HG02759 (cell line): Measurements from ENCODE around the gene TRIB2.
"Not testable (repeated sequence)": the region's sequence is repeated elsewhere in the genome, so short reads cannot be mapped to it uniquely, and the experiment has no call there.

Experiments used
- ATAC-seq: cut with Tn5 transposase; IDR thresholded peaks from one replicate; pipeline ENCODE4 v1.9.1; 2021; ENCODE audit warnings: mild to moderate bottlenecking, moderate library complexity; ENCODE audit not compliant: unreplicated experiment

The TRIB2 gene

DNA sequence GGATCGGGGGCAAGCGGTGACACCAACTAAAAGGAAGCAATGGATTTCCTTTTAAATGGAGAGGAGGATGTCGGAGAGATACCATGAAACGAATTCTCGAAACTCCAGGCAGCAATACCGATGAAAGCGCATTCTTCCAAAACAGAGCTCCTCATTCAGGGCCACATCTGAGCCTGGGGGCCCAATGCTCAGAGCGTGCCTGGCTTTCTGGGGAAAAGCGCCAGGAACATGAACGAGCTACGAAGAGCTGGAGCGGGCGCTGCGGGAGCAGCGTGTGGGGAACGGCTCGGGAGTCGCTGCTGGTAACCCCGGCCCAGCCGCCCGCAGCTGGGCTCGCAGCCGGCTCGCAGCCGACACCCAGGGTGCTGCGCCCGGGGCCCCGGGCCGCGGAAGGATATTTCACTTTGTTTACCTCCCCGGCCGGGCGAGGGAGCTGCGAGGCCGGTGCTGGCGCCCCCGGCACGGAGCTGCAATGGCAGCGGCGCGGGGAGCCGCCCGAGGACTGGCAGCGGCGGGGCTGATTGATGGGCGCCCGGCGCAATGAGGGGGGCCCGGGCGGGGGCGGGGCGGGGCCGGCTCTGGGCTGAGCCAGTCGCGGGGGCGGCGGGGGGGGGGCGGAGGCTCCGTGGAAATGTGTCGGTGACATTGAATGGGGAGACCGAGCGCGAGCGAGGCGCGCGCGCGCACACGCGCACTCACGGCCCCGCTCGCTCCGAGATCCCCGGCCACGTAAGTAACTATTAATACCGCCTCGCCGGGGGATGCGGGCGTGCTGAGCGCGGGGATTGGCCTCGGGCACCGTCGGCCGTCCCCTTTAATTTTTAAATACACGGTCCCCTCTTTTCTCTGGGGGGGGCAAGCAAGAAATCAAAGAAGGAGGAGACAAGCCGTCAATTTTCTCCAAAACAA lies at the start of gene TRIB2:
Gene TRIB2 (plus strand): TSS at position 655 of the 909 bp plus-strand sequence. CDS start 1,372 bp downstream, outside the sequence.
- ATAC-seq, result peak; percentile 76

DNA sequence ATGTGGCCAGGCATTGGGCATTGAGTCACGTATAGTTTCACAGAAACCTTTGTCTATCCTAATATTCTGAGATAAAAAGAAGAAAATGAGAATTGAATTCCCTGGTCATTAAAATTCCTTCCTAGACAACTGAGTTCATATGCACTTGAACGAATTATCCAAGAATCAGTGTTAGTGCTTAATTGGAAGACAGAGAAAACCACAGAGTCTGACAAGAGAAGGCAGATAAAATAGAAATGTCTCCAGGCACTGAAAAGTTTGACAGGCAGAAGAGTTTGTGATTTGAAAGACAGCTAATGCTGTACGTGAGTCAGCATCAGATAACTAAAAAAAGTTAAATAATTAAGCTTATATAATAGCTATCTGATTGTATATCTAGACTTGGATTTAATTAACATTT lies 47.7 kb upstream of the TRIB2 start:
- ATAC-seq, result no peak

DNA sequence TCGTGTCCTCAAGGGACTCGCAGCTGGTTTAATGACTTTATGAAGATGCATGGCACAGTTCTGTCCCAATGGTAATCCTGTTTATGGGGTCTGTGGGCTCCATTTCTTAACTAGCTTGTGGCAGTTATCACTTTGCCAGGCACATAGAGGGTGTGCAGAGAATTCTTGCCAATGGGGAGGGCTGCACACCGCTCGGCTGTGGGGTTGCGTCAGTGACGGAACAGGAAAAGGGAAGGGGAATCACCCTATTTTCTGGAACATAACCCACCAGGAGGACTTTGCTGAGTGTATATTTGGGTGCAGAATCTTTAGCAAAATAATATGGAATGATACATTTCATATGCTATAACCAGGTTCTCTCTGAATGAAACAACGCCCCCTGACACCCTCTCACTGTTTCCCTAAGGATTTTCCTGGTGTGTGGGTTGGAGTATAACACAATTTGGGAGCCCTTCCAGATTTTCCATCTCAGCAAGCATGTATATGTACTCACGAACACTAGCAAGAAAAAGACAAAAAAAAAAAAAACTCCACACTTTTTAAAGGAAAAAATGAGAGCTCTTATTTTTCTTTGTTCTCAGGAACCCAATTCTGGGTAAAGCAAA lies 43.9 kb upstream of the TRIB2 start:
- ATAC-seq, result no peak

DNA sequence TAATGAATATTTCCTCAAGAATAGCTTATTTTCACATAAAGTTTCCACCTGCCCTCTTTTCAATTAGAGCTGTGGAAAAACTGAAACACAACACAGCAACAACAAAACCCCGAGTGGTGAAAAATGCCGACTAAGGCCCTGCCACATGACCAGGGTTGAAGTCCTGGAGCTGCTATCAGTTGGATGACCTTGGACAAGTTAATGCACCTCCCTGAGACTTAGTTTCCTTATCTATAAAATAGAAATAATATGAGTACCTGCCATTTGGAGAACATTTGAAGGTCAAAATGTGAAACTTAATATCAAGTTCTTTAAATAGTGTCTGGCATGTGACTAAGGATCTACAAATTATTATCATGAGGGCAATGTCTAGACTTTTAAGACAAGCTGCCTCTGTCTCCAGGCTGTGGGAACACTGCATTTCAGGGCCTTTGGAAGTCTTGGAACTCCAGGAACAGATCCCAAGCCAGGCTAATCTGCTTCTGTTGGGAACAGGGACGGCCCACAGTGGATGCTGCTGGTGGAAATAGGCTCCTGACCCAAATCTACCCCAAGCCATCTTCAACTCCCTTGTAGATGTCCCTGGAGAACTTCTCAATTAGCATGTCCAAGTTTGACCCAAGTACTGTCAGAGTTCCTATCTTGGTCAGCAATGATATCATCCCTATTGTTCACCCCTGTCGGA lies 42.0 kb upstream of the TRIB2 start:
- ATAC-seq, result no peak

DNA sequence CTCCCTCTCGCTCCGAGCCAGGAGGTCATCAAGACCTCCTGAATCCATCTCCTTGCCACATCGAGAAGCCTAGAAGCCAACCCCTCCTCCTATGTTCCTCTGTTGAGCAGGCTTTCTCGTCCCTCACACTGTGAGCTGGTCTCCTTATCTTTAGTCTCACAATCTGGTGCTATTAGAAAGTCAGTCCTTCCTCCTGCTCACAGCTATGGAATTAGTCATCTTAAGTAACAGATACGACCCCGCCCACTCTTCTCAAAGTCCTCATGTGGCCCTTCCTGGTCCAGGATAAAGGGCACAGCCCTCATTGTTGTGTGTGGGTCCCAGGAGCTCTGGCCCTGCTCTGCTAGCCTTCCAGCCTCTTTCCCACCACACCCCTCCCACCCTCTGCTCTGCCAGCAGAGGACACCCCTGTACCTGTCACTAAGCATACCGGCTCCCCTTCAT lies 41.4 kb upstream of the TRIB2 start:
- ATAC-seq, result no peak

DNA sequence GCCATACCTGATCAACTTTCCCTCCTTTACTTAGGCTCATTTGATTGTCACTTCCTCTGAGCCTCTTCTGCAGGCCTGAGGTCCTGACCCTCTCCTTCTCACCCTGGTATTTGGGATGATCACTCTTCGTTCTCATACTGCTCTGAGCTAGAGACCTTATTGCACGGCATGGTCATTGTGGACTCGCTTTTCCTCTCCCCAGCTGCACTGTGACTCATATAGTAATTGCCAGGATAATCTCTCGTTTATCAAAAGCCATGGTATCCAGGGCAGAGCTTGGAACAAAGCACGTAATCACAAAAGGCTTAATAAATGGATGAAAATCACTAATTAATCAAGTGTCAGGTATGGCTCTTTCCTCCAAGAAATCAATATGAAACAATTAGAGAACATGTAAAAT lies 40.9 kb upstream of the TRIB2 start:
- ATAC-seq, result no peak

DNA sequence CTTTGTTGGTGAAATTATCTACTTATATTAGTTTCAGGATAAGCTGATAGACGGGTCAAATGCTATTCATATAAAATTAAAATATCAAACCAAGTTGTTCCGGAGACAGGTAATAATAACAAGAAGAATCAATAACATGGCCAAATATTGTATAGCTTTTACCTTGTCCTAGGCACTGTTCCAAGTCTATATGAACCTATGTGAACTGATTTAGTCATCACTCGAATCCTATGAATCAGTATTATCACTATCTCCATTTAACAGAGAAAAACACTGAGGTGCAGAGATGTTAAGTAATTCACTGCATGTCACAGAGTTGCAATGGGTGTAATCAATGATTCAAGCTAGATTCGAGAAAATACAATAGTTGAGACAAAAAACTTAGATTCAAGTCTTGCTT lies 40.0 kb upstream of the TRIB2 start:
- no peak for ATAC-seq

DNA sequence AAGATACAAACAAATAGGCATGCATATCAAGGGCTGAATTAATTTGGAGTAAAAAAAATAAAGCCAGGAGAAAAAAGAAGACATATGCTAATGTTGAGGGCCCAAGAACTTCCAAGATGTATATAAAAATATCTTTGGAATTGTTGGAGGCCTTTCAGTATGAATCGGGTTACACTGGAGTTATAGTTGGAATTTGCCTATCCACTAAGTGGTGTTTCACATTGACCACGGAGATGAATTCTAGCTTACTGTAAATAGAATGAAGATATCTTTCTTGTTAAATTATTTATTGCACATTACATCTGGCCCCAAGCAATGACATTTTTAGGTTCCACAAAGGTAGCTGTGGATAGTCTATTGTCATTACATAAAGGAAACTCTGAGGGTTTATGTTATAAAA lies 38.5 kb upstream of the TRIB2 start:
- no peak for ATAC-seq

DNA sequence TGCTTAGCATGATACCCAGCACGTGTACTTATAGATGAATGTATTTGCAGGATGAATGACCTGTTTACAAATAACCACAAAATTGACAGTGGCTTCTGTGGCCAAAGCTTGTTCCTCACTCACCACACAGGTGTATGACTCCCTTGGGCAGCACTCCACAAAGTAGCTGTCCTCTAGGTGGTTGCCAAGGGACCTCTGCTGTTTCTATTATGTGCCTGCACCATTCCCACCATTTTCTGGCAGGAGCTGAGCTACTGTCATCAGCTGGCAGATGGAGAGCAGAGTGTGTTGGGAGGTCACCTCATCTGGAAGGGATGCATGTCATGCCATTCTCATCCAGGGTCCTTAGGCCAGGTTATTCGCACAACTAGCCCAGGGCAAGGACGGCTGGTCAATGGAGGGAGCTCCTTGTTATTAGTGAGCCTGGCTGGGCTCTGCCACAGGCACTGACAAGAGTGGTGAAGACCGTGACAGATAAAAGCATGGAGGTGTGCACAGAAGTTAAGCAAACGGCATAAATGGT lies 37.1 kb upstream of the TRIB2 start:
- no peak for ATAC-seq

DNA sequence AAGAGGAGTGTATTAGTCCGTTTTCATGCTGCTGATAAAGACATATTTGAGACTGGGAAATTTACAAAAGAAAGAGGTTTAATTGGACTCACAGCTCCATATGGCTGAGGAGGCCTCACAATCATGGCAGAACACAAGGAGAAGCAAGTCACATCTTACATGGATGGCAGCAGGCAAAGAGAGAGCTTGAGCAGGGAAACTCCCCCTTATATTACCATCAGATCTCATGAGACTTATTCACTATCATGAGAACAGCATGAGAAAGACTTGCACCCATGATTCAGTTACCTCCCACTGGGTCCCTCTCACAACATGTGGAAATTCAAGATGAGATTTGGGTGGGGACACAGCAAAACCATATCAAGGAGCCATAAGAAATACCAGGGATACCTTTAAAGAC lies 36.6 kb upstream of the TRIB2 start:
- not testable (repeated sequence) for ATAC-seq

DNA sequence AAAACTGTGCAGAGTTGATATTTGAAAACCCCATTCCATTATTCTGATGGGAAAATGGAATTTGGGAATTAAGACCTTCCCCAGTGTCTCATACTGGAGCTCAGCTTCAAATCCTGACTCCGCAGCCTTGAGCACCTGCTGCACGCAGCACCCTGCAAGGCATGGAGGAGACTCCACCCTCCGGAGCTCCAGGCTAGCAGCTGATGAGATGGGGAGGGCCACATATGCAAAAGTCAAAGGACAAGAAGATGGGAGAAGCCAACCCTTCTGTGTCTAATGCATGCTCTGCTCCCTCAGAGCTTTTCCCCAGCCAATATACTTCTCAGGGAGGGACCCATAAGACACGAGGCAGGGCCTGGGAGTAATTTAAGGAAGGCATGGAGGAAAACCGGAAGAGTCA lies 34.7 kb upstream of the TRIB2 start:
- ATAC-seq, result no peak

DNA sequence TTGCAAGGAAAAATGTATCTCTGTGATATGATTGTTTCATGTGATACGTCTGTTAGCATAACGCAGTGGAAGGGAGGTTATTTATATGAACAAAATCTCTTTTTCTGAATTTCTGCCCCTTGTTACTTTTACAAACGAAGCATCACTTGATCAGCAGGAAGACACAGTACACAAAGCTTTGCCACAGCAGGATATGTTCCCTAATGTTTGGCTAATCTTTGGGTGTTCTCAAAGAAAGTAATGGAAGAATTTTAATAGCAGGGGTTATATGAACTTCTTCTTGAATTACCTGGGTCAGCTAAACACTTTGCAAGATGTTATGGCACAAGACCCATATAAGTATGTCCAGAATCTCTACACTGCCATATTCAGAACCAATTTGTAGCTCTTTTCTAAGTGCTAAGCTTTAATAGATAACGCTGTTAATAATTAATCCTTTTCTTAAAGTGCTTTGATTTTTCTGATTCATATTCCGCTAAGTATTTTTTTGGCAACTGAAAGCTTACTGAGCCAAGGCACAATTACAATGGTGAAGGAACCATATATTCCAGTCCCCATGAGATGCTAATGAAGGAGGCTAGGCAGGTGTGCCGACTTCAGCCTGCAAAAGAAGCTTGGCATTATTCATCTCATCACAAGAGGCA lies 33.2 kb upstream of the TRIB2 start:
- no peak for ATAC-seq

DNA sequence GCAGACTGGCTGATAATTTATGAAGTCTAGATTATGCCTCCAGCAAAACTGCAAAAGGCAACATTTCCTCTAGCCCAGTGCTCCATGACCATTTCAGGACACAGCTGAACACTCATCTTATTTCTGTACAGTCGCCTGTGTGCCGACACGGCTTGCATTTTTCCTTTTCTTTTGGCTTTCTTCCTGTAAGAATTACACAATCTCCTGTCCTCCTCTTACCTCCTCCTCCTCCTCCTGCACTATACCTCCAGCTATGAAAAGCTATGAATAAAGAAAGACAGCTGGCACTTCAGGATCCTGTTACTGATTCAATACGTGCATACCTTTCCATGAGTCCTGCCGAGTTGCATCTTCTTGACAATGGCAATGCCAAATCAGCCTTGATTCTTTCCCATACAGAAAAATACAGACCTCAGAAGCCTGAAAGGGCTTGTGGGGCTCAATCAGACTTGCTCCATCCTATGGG lies 32.2 kb upstream of the TRIB2 start:
- no peak for ATAC-seq

DNA sequence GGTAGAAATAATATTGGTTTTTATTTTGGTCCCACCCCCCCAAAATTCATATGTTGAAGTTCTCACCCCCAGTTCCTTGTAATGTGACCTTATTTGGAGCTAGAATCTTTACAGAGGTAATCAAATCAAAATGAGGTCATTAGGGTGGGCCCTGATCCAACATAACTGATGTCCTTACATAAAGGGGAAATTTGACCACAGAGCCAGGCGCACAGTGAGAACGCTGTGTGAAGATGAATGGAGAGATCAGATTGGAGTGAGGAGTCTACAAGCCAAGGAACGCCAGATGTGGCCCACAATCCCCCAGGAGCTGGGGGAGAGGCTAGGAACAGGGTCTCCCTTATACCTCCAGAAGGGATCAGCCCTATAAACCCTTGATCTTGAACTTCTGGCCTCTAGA lies 31.6 kb upstream of the TRIB2 start:
- ATAC-seq, result no peak

DNA sequence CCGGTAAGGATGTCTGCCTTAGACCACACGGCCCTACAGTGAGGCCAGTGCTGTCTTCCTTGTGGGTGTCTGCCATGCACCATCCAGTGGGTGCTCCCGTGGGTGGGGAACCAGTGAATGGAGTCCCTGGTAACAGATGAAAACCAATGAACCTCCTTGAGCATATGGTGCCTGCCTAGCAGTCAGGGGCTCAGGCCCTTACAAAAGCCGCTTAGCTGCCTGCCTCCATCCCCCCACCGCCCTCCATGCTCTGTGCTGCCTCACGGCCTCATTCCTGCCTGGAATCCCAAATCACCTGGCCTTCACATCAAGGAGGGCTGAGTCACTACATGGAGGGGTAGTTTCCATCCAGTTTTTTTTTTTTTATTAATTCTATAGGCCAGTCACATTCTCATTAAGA lies 30.8 kb upstream of the TRIB2 start:
- ATAC-seq, result no peak

DNA sequence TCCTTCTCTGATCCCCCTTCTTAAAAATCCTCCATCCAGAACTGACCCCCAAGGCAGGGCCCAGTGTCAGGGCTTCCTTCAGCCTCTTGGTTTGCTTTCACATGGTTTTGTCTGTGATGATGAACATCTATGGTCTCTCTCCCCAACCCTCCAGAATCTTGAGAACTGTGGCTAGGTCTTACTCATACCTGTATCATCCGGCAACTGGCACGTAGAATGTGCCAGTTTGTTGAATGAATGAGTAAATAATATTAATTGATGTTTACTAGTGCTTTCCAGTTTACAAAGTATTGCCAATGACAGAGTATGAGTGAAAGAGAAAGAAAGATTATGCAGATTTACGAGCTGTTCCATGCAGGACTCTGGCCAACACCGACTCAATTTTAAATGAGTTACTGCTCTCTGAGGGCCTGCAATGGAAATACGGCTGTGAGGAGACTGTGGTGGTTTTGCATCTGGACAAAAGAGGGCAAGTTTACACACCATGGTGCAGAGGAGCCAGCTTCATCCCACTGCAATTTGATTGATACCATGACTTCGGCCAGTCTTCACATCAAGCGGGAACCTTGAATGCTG lies 29.9 kb upstream of the TRIB2 start:
- ATAC-seq, result no peak

DNA sequence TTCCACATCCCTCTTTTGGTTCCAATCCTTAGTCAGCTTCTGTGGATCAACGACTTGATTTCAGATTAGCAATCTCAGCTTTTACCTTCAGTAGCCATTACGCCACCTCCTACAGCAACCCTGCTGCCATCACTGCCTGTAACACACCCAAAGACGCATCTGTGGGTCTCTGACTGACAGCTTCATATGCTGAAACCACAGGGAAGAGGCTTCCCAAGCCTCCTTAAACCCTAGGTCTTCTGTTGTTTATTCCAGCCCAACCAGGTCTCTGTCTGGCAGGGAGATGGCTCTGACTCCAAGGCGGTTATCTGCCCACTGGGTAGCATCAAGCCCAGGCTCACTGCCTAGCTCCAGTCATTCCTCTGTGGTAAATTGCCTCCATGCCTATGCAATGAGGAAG lies 28.6 kb upstream of the TRIB2 start:
- ATAC-seq, result no peak

DNA sequence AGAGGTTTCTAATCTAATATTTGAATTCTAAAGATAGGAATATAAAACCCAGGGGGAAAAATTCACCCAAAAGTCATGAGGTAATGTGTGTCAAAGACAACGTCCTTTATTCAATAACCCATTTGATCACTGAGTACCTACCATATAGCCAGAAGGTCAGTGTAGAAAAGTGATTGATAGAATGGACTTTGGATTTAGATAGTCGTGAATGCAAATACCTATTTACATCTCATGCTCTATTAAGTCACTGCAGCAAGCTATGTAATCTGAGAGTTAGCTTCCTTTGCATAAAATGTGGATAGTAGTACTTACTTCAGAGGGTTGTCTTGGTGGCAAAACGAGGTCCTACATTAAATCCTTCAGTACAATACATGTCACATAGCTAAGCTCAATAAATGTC lies 27.8 kb upstream of the TRIB2 start:
- no peak for ATAC-seq

DNA sequence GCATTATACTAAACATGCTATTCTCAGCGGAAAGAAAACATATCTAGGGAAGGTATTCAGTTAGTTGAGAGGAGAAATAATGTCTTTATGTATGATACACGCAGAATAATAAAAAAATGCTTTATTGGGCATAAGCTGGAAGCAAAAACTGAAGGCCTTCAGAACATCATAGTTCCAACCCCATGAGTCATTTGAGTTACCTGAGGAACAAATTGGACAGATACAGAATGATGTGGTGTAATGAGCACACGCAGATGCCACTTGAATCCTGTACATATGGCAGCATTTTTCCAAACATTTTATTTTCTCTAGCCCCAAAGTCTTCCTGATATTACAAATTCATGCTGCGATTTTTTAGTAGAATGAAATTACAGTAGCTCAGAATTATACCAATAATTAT lies 23.2 kb upstream of the TRIB2 start:
- no peak for ATAC-seq

DNA sequence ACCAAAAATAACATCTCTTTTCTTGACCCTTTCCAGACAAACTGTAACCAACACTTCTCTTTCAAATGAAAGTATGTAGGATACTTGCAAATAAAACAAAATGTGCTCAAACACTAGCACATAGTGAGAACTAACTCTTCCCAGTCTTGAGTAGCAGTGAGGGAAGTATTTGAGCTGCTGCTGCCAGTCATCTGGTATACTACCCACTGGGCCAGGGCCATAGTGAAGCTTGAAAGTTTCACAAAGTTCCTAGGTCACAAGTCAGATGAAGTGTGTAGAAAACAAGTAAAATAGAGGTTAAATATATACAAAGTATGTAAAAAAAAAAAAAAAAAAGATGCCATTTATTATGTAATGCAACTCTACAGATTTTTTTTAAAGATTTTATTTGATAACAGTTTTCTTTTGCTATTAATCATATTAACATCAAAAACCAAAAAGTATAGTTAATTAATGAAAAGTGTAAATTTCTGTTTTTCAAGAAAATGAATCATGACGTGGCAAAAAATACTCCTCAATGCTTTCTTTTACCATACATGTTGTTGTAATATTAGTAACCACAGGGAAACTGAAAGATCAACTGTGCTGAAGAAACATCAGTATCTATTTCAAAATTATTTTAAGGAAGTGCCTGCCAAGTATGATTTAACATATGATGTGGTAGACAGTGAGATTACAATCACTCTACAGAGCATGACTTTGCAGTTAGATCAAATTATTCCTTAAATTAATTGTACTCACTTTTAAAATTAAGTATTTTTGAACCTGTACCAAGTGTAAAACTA lies 21.6 kb upstream of the TRIB2 start:
- peak; percentile 45 for ATAC-seq
